TTC549 (cell line): ENCODE results near the gene CTRB2.
"Not testable (repeated sequence)": the region's sequence is repeated elsewhere in the genome, so short reads cannot be mapped to it uniquely, and the experiment has no call there.

Source experiments
- FAIRE-seq: peaks from 2 replicates; lab custom pipeline; 2012; peaks lifted over from hg19 to GRCh38; lab: Jason Lieb, UNC

CTRB2 gene

DNA sequence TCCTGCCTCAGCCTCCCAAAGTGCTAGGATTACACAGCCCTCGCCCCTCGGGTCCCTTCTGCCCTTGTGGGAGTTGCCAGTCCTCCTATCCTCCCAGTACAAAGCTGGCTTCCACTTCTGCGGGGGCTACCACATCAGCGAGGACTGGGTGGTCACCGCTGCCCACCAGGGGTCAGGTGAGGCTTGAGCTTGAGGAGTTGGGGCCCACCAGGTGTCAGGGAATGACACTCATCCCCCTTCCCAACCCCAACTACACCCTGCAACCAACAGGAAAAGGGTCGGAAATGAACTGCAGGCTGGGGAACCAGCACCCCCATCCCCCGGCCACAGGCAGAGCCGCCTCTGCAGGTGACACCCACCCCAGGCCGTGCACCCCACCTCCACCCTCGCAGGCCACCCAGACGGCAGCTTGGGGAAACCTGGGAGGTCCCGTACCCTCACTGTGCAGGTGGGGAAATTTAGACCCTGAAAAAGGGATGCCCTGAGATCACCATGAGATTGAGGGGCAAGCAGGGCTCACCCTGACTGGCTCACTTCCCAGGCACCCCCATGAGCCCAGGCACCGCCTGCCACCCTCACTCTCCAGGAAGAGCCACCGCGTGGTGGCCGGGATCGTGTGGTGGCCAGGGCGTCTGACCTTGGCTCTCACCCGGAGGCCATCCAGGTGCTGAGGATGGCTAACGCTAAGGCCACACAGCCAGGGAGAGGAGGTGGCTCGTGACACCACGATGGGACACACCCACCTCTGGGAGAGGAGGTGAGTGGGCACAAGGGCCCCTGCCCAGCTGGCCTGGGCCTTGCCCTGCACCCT lies 19.8 kb upstream of the CTRB2 start:
- FAIRE-seq = no peak

DNA sequence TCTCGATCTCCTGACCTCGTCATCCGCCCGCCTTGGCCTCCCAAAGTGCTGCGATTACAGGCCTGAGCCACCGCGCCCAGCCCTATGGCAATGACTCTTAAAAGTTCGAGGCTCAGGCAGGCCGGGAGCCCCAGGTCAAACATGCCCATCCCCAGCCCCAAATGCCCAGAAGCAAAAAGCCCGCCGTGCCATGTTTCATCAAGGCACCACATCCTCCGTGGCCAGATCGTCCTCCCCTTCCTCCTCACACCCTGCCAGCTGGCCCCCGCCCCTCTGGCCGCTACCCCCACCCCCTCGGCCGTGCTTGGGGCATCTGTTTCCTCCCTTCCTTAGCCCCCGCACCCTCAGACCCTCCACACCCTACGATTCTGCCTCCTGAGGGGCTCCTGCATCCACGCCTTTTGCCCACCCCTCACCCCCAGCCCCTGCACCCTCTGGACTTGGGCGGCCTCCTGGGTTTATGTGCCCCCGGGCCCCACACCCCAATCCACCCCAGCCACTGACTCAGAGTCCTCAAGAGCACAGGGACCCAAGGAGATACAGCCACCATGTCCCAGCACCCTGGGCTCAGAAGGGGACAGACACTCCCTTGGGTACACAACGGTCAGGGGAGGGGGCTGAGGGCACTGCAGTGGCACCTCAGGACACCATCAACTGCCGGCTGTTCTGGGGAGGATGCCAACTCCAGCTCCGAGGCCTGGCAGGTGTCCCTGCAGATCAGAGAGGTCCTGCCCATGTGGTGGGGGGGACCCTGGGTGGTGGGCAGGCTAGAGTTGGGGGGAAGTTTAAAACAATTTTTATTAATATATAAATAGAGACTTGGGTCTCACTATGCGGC lies 18.9 kb upstream of the CTRB2 start:
- no peak for FAIRE-seq

DNA sequence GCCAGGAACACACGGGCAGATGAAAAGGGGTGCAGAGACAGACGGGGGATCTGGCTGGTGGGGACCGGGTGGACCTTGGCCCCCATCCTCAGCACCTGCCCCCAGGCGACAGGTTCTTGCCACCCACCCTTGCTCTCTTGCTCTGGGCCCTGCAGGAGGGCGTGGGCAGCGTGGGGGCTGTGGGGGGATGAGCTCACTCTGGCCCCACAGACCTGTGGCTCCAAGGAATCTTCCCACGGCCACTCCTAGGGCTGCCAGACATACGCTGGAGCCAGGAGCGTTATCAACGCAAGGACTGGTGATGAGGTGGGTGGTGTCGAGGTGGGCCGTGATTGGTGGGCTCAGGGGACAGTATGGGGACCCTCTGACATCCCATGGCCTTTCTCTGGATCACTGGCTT lies 18.1 kb upstream of the CTRB2 start:
- FAIRE-seq = no peak

DNA sequence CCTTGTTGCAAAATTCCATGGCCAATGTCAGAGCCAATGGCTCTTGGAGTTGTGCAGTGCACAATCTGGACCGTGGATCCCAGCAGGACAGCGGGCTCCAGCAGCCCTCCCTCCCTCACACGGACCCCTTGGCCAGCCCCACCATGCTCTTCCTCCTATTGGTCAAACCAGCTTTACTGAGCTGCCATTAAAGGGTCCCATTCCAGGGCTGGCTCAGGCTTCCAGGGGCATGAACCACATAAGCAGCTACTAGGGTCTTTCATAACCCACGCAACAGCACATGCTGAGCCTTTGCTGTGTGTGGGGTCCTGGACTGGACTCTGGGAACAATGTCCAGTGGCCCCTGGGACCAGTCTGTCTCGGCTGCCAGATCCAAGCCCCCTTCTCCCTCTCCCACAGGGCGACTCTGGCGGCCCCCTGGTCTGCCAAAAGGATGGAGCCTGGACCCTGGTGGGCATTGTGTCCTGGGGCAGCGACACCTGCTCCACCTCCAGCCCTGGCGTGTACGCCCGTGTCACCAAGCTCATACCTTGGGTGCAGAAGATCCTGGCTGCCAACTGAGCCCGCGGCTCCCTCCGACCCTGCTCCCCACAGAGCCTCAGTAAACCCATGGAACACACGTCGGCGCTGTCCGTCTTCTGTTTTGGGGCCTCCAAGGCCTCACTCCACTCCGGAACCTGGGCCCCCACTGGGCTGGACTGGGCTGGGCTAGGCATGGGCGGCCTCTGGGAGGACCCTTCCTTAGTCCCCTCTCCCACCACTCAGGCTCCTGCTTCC lies 17.5 kb upstream of the CTRB2 start:
- no peak for FAIRE-seq

DNA sequence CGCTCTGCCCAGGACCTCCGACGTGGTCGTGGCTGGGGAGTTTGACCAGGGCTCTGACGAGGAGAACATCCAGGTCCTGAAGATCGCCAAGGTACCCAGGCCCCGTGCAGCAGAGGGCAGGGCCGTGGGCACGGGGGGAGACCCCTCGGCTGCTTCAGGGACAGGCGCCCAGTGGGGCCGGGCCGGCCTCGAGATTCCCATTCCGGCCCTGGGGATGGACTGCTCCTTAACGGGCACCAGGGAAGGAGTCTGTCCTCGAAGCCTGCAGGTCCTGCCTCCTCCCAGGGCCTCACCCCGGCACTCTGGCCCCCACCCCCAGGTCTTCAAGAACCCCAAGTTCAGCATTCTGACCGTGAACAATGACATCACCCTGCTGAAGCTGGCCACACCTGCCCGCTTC lies 16.2 kb upstream of the CTRB2 start:
- not testable (repeated sequence) for FAIRE-seq

DNA sequence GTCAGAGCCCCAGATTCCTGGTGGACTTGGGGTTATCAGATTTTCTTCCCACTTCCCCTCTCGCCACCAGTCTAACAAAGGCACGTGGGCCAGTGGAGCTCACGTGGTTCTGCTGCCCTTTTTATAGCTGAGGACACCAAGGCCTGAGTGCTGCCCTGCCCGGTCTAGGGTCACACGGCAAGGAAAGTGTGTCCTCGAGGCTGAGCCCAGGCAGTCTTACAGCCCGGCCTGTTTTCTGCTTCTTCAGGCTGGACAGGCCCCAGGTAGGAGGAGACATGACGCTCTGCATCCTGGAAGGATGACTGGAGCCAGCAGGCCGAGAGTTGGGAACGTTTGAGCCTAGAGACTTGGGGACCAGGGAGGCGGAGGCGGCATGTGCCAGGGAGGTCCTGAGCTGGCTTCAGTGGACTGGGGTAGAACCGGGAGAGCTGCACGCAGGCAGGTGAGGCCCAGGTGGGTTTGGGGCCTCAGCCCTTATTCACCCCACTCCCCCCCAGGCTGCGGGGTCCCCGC lies 15.4 kb upstream of the CTRB2 start:
- no peak for FAIRE-seq

DNA sequence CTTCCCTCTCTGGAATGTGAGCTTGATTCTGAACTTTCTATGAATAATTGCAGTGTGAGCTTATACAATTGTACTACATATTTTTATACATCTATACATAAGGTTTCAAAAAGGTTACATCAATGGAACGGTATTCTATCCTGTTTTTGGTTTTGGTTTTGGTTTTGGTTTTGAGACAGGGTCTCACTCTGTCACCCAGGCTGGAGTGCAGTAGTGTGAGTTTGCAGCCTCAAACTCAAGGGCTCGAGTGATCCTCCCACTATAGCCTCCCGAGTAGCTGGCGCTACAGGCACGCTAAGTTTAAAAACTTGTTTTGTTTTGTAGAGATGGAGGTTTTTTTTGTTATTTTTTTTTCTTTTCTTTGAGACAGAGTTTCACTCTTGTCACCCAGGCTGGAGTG lies 12.9 kb upstream of the CTRB2 start:
- FAIRE-seq = no peak

DNA sequence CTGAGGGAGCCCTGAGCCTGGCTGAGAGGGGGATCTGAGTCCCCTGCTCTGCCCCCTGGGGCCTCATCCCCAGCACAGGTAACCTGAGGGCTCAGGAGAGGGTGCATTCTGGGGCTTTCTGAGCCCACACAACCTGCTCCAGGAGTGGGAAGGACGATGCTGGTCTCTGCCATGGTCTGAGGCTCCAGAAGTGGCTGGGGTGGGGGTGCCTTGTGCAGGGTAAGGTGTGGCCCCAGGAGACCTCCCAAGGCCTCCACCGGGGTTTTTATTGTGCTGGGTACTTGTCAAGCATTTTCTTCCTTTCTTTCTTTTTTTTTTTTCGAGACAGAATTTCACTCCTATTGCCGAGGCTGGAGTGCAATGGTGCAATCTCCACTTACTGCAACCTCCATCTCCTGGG lies 12.1 kb upstream of the CTRB2 start:
- no peak for FAIRE-seq

DNA sequence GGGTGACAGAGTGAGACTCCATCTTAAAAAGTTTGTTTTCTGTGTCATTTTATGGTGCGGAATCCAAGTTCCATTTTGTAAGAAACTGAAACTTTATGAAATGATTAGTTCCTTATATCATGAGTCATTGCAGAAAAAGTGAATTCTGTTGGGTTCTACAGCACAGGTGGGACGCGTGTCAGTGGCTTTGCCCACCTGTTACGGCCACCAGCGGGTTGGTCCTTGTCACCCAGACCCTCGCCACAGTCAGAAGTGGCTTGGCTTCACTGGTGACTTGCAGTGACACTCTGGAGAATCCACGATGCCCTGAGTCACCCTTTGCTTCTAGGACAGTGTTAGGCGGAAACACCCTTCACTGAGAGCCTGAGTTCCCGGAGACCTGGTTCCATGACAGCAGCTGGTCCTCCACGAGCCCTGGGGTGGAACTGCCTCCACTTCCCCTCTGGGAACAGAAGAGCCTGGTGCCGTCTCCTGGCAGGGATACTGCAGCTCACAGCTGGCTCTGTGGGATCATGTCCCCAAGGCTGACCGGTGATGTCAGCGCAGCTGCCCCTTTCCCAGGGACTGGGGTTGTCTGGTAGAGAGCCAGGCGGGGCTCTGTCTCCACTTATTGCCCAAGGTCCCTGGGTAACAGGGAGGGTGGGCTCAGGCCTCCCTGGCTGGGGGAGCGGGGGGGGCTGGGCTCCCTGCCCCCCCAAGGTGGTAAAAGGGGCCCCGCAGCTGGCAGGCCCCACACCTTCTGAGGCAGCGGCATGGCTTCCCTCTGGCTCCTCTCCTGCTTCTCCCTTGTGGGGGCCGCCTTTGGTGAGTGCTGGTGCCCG lies 11.5 kb upstream of the CTRB2 start, which contains the start of gene CTRB1:
Gene CTRB1, plus strand, starts transcription at position 733 of the 821 bp plus-strand sequence. Its CDS starts 20 bp downstream, at position 753.
- no peak for FAIRE-seq

DNA sequence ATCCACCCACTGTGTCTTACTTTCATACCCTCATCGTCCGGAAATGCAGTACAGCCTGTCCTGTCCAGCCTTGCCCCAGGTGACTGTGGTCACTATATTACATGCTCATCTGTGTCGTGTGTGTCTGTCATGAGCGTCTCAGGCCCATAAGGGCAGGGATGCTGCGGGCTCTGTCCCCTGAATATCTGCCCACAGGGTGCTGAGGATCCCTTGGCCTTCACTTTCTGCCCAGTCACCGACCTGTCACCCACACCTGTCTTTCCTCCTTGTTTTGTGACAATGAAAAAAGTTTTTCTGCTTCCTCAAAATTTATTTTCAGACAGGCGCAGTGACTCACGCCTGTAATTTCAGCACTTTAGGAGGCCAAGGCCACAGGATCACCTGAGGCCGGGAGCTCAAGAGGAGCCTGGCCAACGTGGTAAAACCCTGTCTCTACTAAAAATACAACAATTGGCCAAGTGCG lies 10.5 kb upstream of the CTRB2 start:
- FAIRE-seq = no peak

DNA sequence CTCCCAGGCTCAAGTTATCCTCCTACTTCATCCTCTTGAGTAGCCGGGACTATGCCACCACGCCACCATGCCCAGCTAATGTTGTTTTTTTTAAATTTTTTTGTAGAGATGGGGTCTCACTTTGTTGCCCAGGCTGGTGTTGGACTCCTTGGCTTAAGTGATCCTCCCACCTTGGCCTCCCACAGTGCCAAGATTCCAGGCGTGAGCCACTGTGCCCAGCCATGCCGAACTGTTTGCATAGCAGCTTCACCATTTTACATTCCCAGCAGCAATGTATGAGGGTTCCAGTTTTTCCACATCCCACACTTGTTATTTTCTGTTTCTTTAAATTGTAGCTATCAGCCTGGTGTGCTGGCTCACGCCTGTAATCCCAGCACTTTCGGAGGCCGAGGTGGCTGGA lies 9.6 kb upstream of the CTRB2 start:
- no peak for FAIRE-seq

DNA sequence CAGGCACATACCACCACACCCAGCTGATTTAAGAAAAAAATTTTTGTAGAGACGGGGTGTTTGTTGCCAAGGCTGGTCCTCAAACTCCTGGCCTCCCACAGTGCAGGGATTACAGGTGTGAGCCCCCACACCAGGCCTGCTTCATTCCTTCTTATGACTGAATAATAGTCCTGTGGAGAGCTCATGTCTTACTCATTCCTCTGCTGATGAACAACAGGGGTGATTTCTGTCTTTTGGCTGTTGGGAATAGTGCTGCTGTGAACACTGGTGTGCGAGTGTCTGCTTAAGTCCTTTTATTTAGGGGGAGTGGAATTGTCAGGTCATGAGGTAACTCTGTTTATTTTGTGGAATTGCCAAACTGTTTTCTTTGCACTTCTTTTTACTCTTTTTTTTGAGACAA lies 9.2 kb upstream of the CTRB2 start:
- no peak for FAIRE-seq

DNA sequence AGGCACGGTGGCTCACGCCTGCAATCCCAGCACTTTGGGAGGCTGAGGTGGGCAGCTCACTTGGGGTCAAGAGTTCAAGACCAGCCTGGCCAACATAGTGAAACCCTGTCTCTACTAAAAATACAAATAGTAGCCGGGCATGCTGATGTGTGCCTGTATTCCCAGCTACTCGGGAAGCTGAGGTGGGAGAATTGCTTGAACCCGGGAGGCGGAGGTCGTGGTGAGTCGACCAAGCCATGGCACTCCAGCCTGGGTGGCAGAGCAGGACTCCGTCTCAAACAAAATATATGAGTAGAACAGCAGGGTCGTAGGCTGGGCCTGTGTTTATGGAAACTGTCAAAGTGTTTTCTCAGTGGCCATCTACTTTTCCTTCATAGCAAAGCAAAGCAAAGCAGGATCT lies 4.3 kb upstream of the CTRB2 start:
- FAIRE-seq = not testable (repeated sequence)

DNA sequence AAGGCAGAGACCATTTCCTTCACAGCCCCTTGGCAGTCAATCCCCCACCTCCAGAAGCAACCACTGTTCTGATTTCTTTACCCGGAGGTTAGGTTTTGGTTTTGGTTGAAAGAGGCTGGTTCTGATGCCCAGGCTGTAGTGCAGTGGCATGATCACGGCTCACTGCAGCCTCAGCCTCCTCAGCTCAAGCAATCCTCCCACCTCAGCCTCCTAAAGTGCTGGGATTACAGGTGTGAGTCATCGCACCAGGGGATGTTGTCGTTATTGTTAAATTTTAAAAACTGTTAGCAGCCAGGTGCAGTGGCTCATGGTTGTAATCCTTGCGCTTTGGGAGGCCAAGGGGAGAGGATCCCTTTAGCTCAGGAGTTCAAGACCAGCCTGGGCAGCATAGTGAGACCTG lies 3.0 kb upstream of the CTRB2 start:
- FAIRE-seq = no peak

DNA sequence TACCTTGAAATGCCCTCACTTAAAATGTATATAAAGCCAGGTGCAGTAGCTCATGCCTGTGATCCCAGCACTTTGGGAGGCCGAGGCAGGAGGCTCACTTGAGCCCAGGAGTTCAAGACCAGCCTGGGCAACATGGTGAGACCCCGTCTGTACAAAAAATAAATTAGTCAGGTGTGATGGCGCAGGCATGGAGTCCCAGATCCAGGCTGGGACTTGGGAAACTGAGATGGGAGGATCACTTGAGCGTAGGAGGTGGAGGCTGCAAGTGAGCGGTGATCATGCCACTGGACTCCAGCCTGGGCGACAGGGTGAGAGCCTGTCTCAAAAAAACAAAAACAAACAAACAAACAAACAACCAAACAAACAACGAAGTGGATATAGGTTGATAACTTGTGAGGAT lies 2.6 kb upstream of the CTRB2 start:
- not testable (repeated sequence) for FAIRE-seq

DNA sequence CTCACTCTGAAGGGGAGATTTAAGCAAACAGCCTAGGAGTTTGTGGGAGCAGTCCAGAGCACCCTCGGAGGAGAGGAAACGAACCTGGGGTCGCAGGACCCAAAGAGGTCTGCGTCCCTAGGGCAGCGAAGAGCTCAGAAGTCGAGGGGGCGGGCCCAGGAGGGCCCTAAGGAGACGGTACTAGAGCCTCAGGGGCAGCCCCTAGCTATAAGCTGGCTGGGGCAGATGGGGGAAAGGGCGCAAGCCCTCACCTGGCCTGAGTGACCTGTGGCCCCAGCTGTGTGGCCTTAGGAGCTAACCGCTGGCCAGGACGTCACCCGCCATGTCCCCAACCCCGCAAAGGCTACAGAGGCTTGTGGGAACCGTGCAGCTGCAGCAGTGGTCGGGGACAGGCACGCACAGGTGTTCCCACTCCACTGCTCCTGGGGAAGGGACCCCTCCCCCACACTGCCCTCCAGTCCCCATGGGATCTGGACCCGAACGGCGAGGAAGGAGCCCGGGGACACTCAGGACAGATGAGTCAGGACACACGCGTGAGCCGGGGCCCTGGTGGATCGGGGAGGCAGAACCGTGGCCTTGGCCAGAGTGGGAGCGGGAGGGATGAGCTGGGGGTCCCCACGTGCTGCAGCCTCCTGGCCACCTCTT lies 2.0 kb upstream of the CTRB2 start:
- no peak for FAIRE-seq

DNA sequence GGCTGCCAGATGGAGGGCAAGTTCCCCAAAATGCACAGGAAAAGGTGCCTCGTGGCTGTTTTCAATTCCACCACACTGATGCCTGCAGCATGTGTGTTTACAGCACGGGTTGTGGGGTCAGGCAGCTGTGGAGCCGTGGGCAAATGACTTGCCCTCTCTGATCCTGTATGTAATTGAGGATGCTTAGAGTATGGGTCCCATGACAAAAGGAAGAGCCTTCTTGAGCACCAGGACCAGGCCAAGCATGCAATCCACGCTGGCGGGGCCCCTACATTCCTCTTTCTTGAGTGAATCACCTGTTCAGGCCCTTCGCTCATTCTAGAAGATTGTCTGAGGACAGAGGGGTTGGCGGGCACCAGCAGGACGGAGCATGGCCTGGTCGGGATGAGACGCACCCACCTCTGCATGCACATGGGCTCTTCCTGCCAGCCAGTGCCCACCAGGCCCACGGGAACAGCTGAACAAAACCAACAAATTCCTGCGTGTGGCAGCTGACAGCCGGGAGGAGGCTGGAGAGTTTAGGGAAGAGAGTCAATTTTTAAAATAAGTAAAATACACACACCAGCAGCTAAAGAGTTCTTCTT lies 1.4 kb upstream of the CTRB2 start:
- FAIRE-seq = no peak

DNA sequence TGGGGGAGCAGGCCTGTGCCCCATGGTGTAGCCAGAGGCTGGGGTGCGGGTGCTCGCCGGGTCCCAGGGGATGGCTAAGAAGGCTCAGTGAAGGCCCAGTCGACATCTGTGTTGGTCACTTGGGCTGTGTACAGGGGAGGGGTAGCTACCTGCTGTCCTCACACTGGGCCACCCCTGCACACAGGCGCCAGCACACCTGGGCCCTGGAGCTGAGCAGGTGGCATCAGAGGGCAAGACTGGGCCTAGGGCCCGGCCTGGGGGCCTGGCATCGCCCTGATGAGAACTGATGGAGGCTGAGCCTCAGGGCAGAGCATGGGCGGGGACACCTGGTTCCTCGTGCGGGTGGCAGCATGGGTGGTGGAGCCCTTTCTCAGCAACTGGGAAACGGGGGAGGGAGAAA lies 870 bp upstream of the CTRB2 start:
- FAIRE-seq = no peak

DNA sequence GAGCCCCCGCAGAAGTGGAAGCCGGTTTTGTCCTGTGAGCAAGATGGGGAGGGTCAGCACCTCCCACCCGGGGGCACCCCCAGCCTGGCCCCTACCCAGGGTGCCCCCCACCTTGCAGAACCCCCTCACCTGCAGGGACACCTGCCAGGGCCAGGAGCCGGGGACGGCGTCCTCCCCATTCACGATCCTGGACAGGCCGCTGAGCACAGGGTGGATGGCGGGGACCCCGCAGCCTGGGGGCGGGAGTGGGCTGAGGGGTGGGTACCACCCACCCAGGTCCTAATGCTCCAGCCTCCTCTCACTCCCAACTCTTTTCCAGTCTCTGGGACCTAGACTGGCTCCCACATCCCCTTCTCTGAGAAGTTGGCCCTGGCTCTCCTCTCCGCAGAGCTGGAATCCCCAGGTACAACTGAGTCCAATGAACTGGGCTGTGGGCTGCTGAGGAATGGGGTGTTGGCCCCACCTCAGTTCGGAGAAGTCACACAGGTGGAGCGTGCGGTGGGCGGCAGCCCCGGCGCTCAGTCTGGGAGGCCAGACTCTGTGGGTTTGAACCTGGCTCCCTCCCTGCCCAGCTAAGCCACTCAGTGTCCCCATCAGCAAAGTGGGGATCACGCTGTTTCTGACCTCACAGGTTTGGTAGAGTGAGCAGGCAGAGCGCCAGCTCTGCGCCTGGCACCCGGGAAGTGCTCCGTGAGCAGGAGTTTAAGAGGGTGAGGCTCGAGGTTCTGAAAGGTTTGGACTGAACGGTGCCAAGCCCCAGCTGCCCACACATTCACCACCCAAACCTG lies 806 bp downstream of the CTRB2 start:
- FAIRE-seq = not testable (repeated sequence)

DNA sequence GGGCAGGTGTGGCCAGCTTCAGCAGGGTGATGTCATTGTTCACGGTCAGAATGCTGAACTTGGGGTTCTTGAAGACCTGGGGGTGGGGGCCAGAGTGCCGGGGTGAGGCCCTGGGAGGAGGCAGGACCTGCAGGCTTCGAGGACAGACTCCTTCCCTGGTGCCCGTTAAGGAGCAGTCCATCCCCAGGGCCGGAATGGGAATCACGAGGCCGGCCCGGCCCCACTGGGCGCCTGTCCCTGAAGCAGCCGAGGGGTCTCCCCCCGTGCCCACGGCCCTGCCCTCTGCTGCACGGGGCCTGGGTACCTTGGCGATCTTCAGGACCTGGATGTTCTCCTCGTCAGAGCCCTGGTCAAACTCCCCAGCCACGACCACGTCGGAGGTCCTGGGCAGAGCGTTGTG lies 1.5 kb downstream of the CTRB2 start:
- FAIRE-seq = not testable (repeated sequence)
